ENCODE results near the gene UPP1. TPM values are rescaled to one million over a fixed set of nuclear protein-coding genes. Genes with fewer than 3 reads are reported as not detected.

The UPP1 gene
- total RNA-seq (10 to 100 TPM in 1 of 2 donors, 1 to 10 TPM in 1; 9.7 to 10.9 TPM), polyA plus RNA-seq (ENCODE audit: insufficient read length in 2 of 2) (10 to 100 TPM; 55.4 to 85.6 TPM)
- long read RNA-seq, donor 1, transcript UPP1-202 (6 exons, 955 nt) = minor isoform, 14 of 70 reads
- long read RNA-seq, donor 1, transcript UPP1-212 (3 exons, 2,782 nt) = major isoform, 56 of 70 reads
- long read RNA-seq, donor 1, partial matches to known transcripts = 0 of 70 reads
- long read RNA-seq, donor 1, other reads (novel, unspliced or antisense) = 0 of 70 reads
- long read RNA-seq, donor 2, transcript UPP1-202 (6 exons, 955 nt) = minor isoform, 5 of 12 reads
- long read RNA-seq, donor 2, transcript UPP1-212 (3 exons, 2,782 nt) = major isoform, 6 of 12 reads
- long read RNA-seq, donor 2, partial matches to known transcripts = 0 of 12 reads
- long read RNA-seq, donor 2, other reads (novel, unspliced or antisense) = 0 of 12 reads
- long read RNA-seq, donor 3, transcript UPP1-212 (3 exons, 2,782 nt) = major isoform, 9 of 15 reads
- long read RNA-seq, donor 3, transcript UPP1-202 (6 exons, 955 nt) = minor isoform, 6 of 15 reads
- long read RNA-seq, donor 3, partial matches to known transcripts = 0 of 15 reads
- long read RNA-seq, donor 3, other reads (novel, unspliced or antisense) = 0 of 15 reads
- long read RNA-seq, donor 4, transcript UPP1-212 (3 exons, 2,782 nt) = major isoform, 5 of 8 reads
- long read RNA-seq, donor 4, partial matches to known transcripts = 0 of 8 reads
- long read RNA-seq, donor 4, other reads (novel, unspliced or antisense) = 0 of 8 reads

- peak in 5 of 6 donors; percentile 31 to 86 (median 37) for DNase-seq (ENCODE audit: low read depth in 4 of 6, low spot score in 6 of 6)
- Histone ChIP-seq H3K36me3 (ENCODE audit: control insufficient read depth, insufficient read depth, low read length) (peaks cover 20% of the 10 kb centered on the region), H3K9me3 (ENCODE audit: control insufficient read depth, insufficient read depth, low read length) (no peaks in the 10 kb centered on the region), H3K27ac (ENCODE audit: low read depth, low read length) (no peak within 1 kb of the TSS), H3K4me3 (ENCODE audit: low read depth, low read length) (peak within 1 kb of the TSS; percentile 60), H3K4me1 (ENCODE audit: control insufficient read depth, insufficient read depth, low read length) (peaks cover 20% of the 10 kb centered on the region), H3K27me3 (ENCODE audit: control insufficient read depth, insufficient read depth, low read length) (no peaks in the 10 kb centered on the region)
- WGBS (ENCODE audit: insufficient coverage) = under 1% methylated on average over 92 of the region's 96 CpGs
These were observed at the start of gene UPP1 for GRCh38 chr7:48089046-48090003. TSS of gene UPP1 (plus strand) at chr7:48089265. CDS start at chr7:48094784, 5,519 bp downstream.

- Histone ChIP-seq H3K27ac (ENCODE audit: low read depth, low read length) (no peak overlapping the region), H3K9me3 (ENCODE audit: control insufficient read depth, insufficient read depth, low read length) (no peaks in the 10 kb centered on the region), H3K27me3 (ENCODE audit: control insufficient read depth, insufficient read depth, low read length) (peaks cover 6% of the 10 kb centered on the region), H3K4me1 (ENCODE audit: control insufficient read depth, insufficient read depth, low read length) (peaks cover 3% of the 10 kb centered on the region), H3K36me3 (ENCODE audit: control insufficient read depth, insufficient read depth, low read length) (no peaks in the 10 kb centered on the region), H3K4me3 (ENCODE audit: low read depth, low read length) (no peak overlapping the region)
- WGBS (ENCODE audit: insufficient coverage) = 92% methylated on average over 11 of the region's 18 CpGs
- DNase-seq (ENCODE audit: low read depth in 4 of 6, low spot score in 6 of 6) = no peak
These were observed 48.0 kb upstream of the UPP1 start for GRCh38 chr7:48040944-48041652.

GRCh38 chr7:48041653-48041970 is 47.5 kb upstream of the UPP1 start:
- no peaks in the 10 kb centered on the region for H3K9me3 ChIP-seq (ENCODE audit: control insufficient read depth, insufficient read depth, low read length)
- peaks cover 3% of the 10 kb centered on the region for H3K27me3 ChIP-seq (ENCODE audit: control insufficient read depth, insufficient read depth, low read length)
- no peaks in the 10 kb centered on the region for H3K36me3 ChIP-seq (ENCODE audit: control insufficient read depth, insufficient read depth, low read length)
- WGBS (ENCODE audit: insufficient coverage) = 60% methylated on average over 1 of the region's 3 CpGs
- no peaks in the 10 kb centered on the region for H3K4me1 ChIP-seq (ENCODE audit: control insufficient read depth, insufficient read depth, low read length)
- no peak for DNase-seq (ENCODE audit: low read depth in 4 of 6, low spot score in 6 of 6)
- no peak overlapping the region for H3K4me3 ChIP-seq (ENCODE audit: low read depth, low read length)
- no peak overlapping the region for H3K27ac ChIP-seq (ENCODE audit: low read depth, low read length)

- 58% methylated on average over 2 of the region's 3 CpGs for WGBS (ENCODE audit: insufficient coverage)
- H3K9me3 ChIP-seq (ENCODE audit: control insufficient read depth, insufficient read depth, low read length) = no peaks in the 10 kb centered on the region
- H3K4me1 ChIP-seq (ENCODE audit: control insufficient read depth, insufficient read depth, low read length) = no peaks in the 10 kb centered on the region
- H3K27me3 ChIP-seq (ENCODE audit: control insufficient read depth, insufficient read depth, low read length) = peaks cover 3% of the 10 kb centered on the region
- DNase-seq (ENCODE audit: low read depth in 4 of 6, low spot score in 6 of 6) = no peak
- H3K27ac ChIP-seq (ENCODE audit: low read depth, low read length) = no peak overlapping the region
- no peaks in the 10 kb centered on the region for H3K36me3 ChIP-seq (ENCODE audit: control insufficient read depth, insufficient read depth, low read length)
- no peak overlapping the region for H3K4me3 ChIP-seq (ENCODE audit: low read depth, low read length)
These were observed 46.8 kb upstream of the UPP1 start for GRCh38 chr7:48042216-48042615.

- Histone ChIP-seq H3K4me3 (ENCODE audit: low read depth, low read length) (no peak overlapping the region), H3K9me3 (ENCODE audit: control insufficient read depth, insufficient read depth, low read length) (no peaks in the 10 kb centered on the region), H3K27ac (ENCODE audit: low read depth, low read length) (no peak overlapping the region), H3K4me1 (ENCODE audit: control insufficient read depth, insufficient read depth, low read length) (no peaks in the 10 kb centered on the region), H3K36me3 (ENCODE audit: control insufficient read depth, insufficient read depth, low read length) (no peaks in the 10 kb centered on the region), H3K27me3 (ENCODE audit: control insufficient read depth, insufficient read depth, low read length) (peaks cover 3% of the 10 kb centered on the region)
- WGBS (ENCODE audit: insufficient coverage) = 63% methylated on average over 3 of the region's 3 CpGs
- DNase-seq (ENCODE audit: low read depth in 4 of 6, low spot score in 6 of 6) = no peak
These were observed 46.4 kb upstream of the UPP1 start for GRCh38 chr7:48042636-48043035.

GRCh38 chr7:48045195-48045765 is 43.8 kb upstream of the UPP1 start:
- Histone ChIP-seq H3K36me3 (ENCODE audit: control insufficient read depth, insufficient read depth, low read length) (peaks cover 2% of the 10 kb centered on the region), H3K4me3 (ENCODE audit: low read depth, low read length) (no peak overlapping the region), H3K27me3 (ENCODE audit: control insufficient read depth, insufficient read depth, low read length) (peaks cover 3% of the 10 kb centered on the region), H3K9me3 (ENCODE audit: control insufficient read depth, insufficient read depth, low read length) (no peaks in the 10 kb centered on the region), H3K27ac (ENCODE audit: low read depth, low read length) (no peak overlapping the region), H3K4me1 (ENCODE audit: control insufficient read depth, insufficient read depth, low read length) (no peaks in the 10 kb centered on the region)
- no peak for DNase-seq (ENCODE audit: low read depth in 4 of 6, low spot score in 6 of 6)
- WGBS (ENCODE audit: insufficient coverage) = 84% methylated on average over 9 of the region's 9 CpGs

GRCh38 chr7:48046458-48046857 is 42.6 kb upstream of the UPP1 start:
- 51% methylated on average over 11 of the region's 14 CpGs for WGBS (ENCODE audit: insufficient coverage)

GRCh38 chr7:48048113-48048512 is 41.0 kb upstream of the UPP1 start:
- no peaks in the 10 kb centered on the region for H3K4me1 ChIP-seq (ENCODE audit: control insufficient read depth, insufficient read depth, low read length)
- H3K4me3 ChIP-seq (ENCODE audit: low read depth, low read length) = no peak overlapping the region
- H3K27me3 ChIP-seq (ENCODE audit: control insufficient read depth, insufficient read depth, low read length) = peaks cover 3% of the 10 kb centered on the region
- peaks cover 2% of the 10 kb centered on the region for H3K36me3 ChIP-seq (ENCODE audit: control insufficient read depth, insufficient read depth, low read length)
- WGBS (ENCODE audit: insufficient coverage) = 91% methylated on average over 7 of the region's 8 CpGs
- no peak for DNase-seq (ENCODE audit: low read depth in 4 of 6, low spot score in 6 of 6)
- H3K9me3 ChIP-seq (ENCODE audit: control insufficient read depth, insufficient read depth, low read length) = no peaks in the 10 kb centered on the region
- no peak overlapping the region for H3K27ac ChIP-seq (ENCODE audit: low read depth, low read length)

More at GRCh38 chr7:48046458-48046857, 42.6 kb upstream of the UPP1 start:
- Histone ChIP-seq H3K27me3 (ENCODE audit: control insufficient read depth, insufficient read depth, low read length) (peaks cover 3% of the 10 kb centered on the region), H3K27ac (ENCODE audit: low read depth, low read length) (no peak overlapping the region), H3K36me3 (ENCODE audit: control insufficient read depth, insufficient read depth, low read length) (peaks cover 2% of the 10 kb centered on the region), H3K4me1 (ENCODE audit: control insufficient read depth, insufficient read depth, low read length) (no peaks in the 10 kb centered on the region), H3K4me3 (ENCODE audit: low read depth, low read length) (no peak overlapping the region), H3K9me3 (ENCODE audit: control insufficient read depth, insufficient read depth, low read length) (no peaks in the 10 kb centered on the region)
- DNase-seq (ENCODE audit: low read depth in 4 of 6, low spot score in 6 of 6) = peak in 1 of 6 donors; percentile 22

Data from spinal cord (tissue), 10 donors.